Kidney glomerular epithelial cell (primary cell): ENCODE data around the gene TMEM186.
A peak's percentile ranks its signal among the peaks of the same experiment; 100 is the strongest.
"Not testable (repeated sequence)": the region's sequence is repeated elsewhere in the genome, so short reads cannot be mapped to it uniquely, and the experiment has no call there.

Experiments
- DNase-seq: peaks from one replicate; lab custom pipeline; 2025; lab: John Stamatoyannopoulos, UW

Gene TMEM186

GRCh38 chr16:8812162-8812843, 14.9 kb upstream of the TMEM186 start:
- DNase-seq: no peak

- DNase-seq: no peak
Measured at GRCh38 chr16:8808613-8809353, 11.3 kb upstream of the TMEM186 start.

GRCh38 chr16:8808009-8808408, 10.6 kb upstream of the TMEM186 start:
- no peak for DNase-seq

- no peak for DNase-seq
Measured at GRCh38 chr16:8807189-8807588, 9.8 kb upstream of the TMEM186 start.

- DNase-seq: no peak
Measured at GRCh38 chr16:8806272-8806983, 9.0 kb upstream of the TMEM186 start.

GRCh38 chr16:8804313-8804712, 6.9 kb upstream of the TMEM186 start:
- DNase-seq: no peak

GRCh38 chr16:8803733-8804132, 6.3 kb upstream of the TMEM186 start:
- not testable (repeated sequence) for DNase-seq

GRCh38 chr16:8801701-8802100, 4.3 kb upstream of the TMEM186 start:
- no peak for DNase-seq

GRCh38 chr16:8798535-8799157, 1.2 kb upstream of the TMEM186 start:
- no peak for DNase-seq

GRCh38 chr16:8798174-8798527, 712 bp upstream of the TMEM186 start:
- DNase-seq: peak; percentile 24

GRCh38 chr16:8796469-8797363, 723 bp downstream of the TMEM186 start:
- DNase-seq: no peak

GRCh38 chr16:8795818-8796217, 1.6 kb downstream of the TMEM186 start:
- DNase-seq: no peak

GRCh38 chr16:8795091-8795490, 2.3 kb downstream of the TMEM186 start:
- DNase-seq: no peak

- DNase-seq: no peak
Measured at GRCh38 chr16:8788578-8789172, 8.8 kb downstream of the TMEM186 start.

GRCh38 chr16:8786316-8786715, 11.1 kb downstream of the TMEM186 start:
- DNase-seq: not testable (repeated sequence)

GRCh38 chr16:8785408-8785807, 12.0 kb downstream of the TMEM186 start:
- DNase-seq: no peak

- no peak for DNase-seq
Measured at GRCh38 chr16:8782673-8783072, 14.8 kb downstream of the TMEM186 start.

- DNase-seq: no peak
Measured at GRCh38 chr16:8781797-8782196, 15.6 kb downstream of the TMEM186 start.

GRCh38 chr16:8777217-8777616, 20.2 kb downstream of the TMEM186 start:
- DNase-seq: no peak

- DNase-seq: no peak
Measured at GRCh38 chr16:8776129-8776584, 21.3 kb downstream of the TMEM186 start.

GRCh38 chr16:8775359-8775758, 22.1 kb downstream of the TMEM186 start:
- no peak for DNase-seq
